GM18951 (cell line): ENCODE results near the gene MRPL17.
"Not testable (repeated sequence)": the region's sequence is repeated elsewhere in the genome, so short reads cannot be mapped to it uniquely, and the experiment has no call there.

Experiments
- POLR2A ChIP-seq: IDR thresholded peaks from 4 replicates; pipeline ENCODE4 v1.6.1; 2011; ENCODE audit warnings: mild to moderate bottlenecking; ENCODE audit not compliant: insufficient read length, insufficient read depth; ENCODE audit errors: extremely low read depth
- in situ Hi-C: fragments of 300-500 bp; cut with MboI; formaldehyde crosslinking; loops from one replicate; pipeline ENCODE4 v1.12.0; 2022; ENCODE audit warnings: low sequenced_read_pairs, mixed read lengths, inconsistent platforms; ENCODE audit not compliant: unreplicated experiment

The MRPL17 gene

DNA sequence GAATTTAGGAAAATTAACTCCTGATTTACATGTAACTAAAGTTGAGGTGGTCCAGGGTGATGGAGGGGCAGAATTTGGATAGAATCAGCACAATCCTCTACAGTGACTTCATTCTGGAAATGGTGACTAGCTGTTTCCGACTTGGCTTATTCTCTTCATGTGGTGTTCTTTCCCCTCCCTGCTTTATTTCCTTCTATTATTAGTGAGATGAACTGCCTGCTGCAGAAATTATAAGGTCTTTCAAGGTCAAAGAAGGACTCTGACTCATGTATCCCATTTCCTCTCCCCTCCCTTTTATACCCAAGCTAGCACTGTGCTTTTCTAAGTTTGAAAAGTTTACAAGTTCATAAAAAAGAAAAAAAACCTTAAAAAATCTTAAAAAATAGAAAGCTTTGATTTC is 12.2 kb upstream of the MRPL17 start:
- in situ Hi-C loops, result no loop called here
- no peak for TF ChIP-seq POLR2A

DNA sequence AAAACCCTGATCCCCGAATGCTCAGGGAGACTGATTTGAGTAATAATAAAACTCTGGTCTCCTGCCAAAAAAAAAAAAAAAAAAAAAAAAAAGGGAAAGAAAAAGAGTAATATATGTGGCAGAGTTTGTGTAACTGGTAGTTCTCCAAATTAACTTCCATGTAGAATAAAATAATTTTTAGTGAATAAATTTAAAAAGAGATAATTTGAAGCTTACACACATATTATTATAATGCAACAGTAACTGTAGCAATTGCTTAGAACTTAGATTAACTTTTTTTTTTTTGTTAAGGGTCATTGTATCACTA is 11.0 kb upstream of the MRPL17 start:
- in situ Hi-C loops, result no loop called here
- TF ChIP-seq POLR2A, result no peak

DNA sequence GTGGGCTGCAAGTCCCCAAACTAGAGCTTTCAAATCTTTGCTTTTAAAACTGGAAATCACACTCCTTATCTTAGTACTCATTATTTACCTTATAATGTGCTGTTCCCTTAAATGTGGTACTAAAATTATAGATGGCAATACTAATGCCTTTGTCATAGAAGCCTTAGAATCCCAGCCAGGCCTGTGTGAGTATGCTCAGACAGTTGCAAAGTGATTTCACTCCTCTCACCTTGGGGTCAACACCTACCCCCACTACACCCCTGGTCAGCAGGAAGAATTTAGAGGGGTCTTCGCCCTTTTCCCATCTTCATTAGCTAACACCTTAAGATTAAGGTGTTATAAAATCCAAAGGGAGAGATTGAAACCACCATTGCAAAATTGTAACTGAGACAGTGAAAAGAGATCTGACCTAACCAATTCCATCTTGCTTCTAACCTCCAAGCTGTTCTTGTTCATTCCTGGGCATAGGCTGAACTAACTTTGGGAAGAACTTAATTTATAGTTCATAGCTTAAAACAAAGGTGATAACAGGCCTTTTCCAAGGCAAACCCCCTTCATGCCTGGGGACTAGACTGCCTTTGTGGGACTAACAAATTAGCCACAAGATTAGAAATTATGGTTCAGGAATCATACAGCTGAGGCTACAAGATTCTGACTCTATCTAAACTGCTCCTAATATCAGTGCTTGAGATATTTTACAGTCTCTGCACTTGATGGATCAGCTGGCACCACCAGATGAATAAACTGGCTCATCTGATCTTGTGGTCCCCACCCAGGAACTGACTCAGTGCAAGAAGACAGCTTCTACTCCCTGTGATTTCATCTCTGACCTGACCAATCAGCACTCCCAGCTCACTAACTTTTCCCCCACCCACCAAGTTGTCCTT is 10.4 kb upstream of the MRPL17 start:
- TF ChIP-seq POLR2A, result no peak
- in situ Hi-C loops, result no loop called here

DNA sequence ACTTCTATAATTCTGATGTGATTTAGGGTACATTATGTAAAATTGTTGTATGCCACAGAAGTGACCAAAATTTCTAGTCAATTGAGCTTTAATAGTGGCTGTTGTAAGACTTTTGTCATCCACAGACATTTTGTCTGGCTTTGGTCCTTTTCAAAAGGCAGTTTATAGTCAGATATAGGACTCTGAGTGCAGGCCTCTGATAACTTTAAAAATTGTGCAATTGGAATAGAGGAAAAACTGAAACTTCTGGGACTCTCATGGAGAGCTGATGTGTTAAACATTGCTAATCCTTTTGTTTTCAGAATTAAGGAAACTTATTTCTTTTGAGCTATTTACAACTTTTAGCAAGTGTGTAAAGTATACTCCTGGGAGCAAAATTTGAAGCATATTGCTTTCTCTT is 9.0 kb upstream of the MRPL17 start:
- in situ Hi-C loops, result no loop called here
- no peak for TF ChIP-seq POLR2A

DNA sequence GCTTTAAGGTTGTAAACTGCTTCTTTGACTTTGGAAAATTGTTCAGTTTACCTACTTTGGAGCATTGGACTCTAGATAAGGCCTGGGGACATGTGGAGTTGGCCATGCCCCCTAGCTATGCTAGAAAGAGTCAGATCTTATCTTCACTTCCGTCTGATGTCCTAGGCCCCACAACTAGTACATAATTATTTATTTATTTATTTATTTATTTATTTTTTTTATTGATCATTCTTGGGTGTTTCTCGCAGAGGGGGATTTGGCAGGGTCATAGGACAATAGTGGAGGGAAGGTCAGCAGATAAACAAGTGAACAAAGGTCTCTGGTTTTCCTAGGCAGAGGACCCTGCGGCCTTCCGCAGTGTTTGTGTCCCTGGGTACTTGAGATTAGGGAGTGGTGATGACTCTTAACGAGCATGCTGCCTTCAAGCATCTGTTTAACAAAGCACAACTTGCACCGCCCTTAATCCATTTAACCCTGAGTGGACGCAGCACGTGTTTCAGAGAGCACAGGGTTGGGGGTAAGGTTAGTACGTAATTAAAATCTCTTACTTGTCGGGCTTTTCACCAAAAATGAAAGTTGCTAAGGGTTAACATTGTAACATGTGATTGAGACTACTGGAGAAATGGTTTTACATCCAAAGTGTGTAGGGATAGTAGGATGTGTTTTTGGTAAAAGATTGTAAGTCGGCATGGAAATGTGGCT is 7.4 kb upstream of the MRPL17 start:
- in situ Hi-C loops, result not testable (repeated sequence)

DNA sequence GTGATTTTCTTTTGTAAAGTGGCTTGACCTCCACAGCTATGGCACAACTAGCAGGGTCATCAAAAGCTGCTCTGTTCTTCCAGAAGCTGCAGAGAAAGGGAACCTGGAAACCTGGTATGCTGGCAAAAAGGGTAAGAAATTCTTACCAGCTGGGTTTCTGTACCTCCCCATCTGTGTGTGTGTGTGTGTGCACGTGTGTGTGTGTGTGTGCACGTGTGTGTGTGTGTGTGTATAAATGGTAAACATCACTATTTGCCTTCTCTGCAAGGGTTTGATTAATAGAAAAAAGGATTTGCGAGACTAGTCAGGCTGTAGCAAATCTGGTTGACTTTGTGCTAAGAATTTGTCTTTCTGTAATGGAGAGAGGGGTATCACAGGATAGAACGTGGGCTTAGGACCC is 4.7 kb upstream of the MRPL17 start:
- in situ Hi-C loops, result loop anchor here (10.0 kb wide), 1 partner anchor 153 kb away; no protein-coding TSS in a partner anchor
- no peak for TF ChIP-seq POLR2A

DNA sequence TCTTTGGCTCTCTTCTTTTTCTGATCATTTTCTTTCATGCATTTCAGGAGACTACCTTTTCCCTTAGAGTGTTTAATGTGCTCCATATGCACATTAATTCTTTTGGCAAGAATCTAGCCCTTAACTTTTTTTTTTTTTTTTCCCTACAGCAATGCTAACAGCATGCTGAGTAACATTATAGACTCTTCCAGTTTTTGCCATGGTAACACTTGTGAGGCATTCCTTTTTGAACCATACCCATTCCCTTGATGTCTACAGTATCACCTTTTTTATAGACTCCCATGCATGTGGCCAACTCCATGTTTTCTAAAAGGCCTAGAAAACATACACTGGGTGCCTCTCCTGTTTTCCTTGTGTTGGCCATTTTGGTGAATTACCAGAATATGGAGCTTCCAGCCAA is 2.9 kb upstream of the MRPL17 start:
- no peak for TF ChIP-seq POLR2A
- in situ Hi-C loops, result loop anchor here (10.0 kb wide), 1 partner anchor 151 kb away; no protein-coding TSS in a partner anchor

DNA sequence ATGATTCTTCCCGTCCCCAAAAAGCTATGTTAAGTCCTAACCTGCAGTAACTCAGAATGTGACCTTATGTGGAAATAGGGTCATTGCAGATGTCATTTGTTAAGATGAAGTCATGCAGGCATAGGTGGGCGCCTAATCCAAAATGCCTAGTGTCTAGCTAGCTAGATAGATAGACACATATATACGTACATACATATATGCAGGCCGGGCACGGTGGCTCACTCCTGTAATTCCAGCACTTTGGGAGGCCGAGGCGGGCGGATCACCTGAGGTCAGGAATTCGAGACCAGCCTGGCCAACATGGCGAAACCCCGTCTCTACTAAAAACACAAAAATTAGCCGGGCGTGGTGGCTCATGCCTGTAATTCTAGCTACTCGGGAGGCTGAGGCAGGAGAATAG is 928 bp upstream of the MRPL17 start:
- in situ Hi-C loops, result loop anchor here (10.0 kb wide), 1 partner anchor 149 kb away; no protein-coding TSS in a partner anchor

DNA sequence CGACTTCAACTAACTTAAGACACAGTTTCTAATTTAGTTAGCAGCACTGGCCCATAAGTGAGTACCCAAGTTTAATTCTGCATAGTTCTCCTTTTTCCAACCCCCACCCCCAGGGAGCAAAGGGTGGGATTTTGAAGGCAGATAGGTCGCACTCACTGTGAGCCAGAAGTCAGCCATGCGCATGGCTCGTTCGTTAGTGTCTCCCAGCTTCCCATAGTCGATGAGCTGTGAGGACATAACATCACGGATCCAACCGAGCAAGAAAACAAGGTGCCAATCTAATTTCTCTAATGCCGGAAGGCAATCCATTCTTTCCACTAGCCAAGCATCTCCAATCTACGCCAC is 577 bp downstream of the MRPL17 start:
- in situ Hi-C loops, result loop anchor here (10.0 kb wide), 1 partner anchor 148 kb away; no protein-coding TSS in a partner anchor
- TF ChIP-seq POLR2A, result no peak

DNA sequence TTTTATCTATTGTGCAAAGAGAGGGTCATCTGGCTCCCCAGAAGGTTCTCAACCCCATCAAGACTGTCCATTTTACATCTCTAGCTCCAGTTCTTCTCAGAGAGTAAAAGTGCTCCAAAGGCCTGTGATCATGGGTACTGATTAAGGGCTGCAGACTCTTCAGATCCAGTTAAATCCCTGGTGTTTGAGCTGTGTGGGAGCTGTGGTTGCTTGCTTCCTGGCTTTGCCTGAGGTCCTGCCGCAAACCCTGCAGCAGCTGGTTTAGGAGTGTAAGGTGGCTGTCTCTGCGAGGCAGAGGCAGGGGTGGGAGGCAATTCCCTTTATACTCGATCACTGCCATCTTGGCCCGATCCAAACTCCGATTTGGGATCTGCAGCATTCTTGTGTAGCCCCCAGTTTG is 1.2 kb downstream of the MRPL17 start:
- in situ Hi-C loops, result loop anchor here (10.0 kb wide), 1 partner anchor 147 kb away; no protein-coding TSS in a partner anchor
- no peak for TF ChIP-seq POLR2A

DNA sequence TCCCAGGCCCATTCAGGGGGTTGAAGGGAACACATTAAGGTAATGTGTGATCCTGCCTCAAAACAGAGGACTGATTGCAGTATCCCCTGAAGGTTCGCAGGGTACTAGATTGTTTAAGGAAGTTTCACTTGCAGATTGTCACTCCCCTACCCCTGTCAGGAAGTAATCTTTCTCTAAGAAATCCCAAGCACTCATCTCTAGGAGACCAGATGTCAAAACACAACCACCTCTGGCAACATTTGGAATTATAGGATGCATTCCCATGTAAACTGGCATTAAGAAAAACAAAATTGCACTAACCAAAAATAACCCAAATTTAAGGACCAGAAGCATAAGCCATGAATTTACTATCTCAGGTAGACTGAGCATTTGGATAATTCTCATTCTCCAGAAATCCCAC is 1.6 kb downstream of the MRPL17 start:
- in situ Hi-C loops, result loop anchor here (10.0 kb wide), 1 partner anchor 147 kb away; no protein-coding TSS in a partner anchor
- no peak for TF ChIP-seq POLR2A

DNA sequence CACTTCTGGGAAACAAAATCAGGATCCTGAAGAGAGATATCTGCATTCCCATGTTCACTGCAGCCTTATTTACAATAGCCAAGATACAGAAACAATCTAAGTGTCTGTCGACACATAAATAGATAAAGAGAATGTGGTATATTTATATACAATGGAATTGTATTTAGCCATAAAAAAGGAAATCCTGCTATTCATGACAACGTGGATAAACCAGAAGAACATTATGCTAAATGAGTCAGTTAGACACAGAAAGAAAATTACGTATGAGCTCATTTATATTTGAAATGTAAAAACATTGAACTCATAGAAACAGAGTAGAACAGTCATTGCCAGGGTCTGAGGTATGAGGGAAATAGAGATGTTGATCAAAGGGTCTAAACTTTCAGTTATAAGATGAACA is 6.1 kb downstream of the MRPL17 start:
- TF ChIP-seq POLR2A, result no peak
- in situ Hi-C loops, result loop anchor here (5.0 kb wide), 1 partner anchor 75 kb away; the partner anchor contains the start of genes ILK and RRP8

DNA sequence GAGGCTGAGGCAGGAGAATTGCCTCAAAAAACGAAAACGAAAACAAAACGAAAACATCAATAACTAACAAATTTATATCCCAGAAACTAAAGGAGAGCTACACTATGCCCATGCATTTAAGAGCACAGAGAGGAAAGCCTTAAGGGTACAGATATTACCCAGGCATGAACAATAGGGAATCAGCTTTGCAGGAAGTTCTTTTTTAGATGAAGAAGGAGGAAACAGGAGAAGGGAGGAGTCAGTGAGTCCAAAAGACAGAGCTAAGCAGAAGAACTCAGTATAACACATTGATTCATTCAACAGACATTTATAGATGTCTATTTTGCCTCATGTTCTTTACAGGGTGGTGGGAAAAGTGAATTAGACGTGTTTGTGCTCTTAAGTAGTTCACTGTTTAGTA is 8.3 kb downstream of the MRPL17 start:
- in situ Hi-C loops, result loop anchor here (5.0 kb wide), 1 partner anchor 73 kb away; the partner anchor contains the start of genes ILK and RRP8
- TF ChIP-seq POLR2A, result no peak

DNA sequence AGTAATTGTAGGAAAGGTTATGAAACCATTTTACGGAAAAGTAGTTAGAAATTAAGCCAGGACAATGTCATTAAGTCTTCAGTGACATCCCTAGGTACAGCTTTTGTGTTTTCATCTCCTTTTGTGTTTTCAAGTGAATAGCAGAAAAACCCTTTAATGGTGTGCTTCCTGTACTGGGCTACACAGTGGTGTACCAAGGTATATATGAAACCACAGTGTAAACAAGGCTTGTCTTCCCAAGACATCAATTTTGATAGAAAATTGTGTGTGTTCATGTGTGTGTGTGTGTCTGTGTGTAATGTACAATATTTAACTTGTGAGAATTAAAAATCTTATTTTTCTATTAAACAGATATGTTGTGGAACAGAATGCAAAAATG is 8.9 kb downstream of the MRPL17 start:
- in situ Hi-C loops, result no loop called here
- no peak for TF ChIP-seq POLR2A
